CD14-positive monocyte (primary cell): ENCODE measurements around the gene PRM2. TPM values are rescaled to one million over a fixed set of nuclear protein-coding genes. Genes with fewer than 3 reads are reported as not detected.

Experiments used
- DNase-seq, 3 donors: peaks; one replicate each; pipeline ENCODE4 v3.0.0-alpha.2; 2011 to 2022
- H2AFZ ChIP-seq: 2 replicates; pipeline ENCODE4 v1.6.0; 2012; ENCODE audit warnings: mild to moderate bottlenecking, low read depth, low read length, inconsistent platforms; ENCODE audit not compliant: insufficient read depth, poor library complexity, severe bottlenecking
- H3K27ac ChIP-seq, 2 donors: 1 replicate in 1 of 2; 2 replicates in 1 of 2; pipeline ENCODE4 v1.5.1; 2012 to 2013; ENCODE audit warnings: low read length in 2 of 2, control low read depth in 1 of 2, inconsistent platforms in 1 of 2, low read depth in 1 of 2, mild to moderate bottlenecking in 1 of 2
- H3K27me3 ChIP-seq, 2 donors: one replicate each; pipeline versions ENCODE4 v1.6.0 to v1.6.1; 2011 to 2013; ENCODE audit warnings: low read length in 2 of 2; ENCODE audit not compliant: control insufficient read depth in 2 of 2, insufficient read depth in 2 of 2
- H3K36me3 ChIP-seq, 2 donors: replicated peaks in 1 of 2; 1 replicate in 1 of 2; 2 replicates in 1 of 2; pipeline versions ENCODE4 v1.5.1 to v1.6.1; 2012 to 2013; ENCODE audit warnings: low read length in 2 of 2, control low read depth in 1 of 2, inconsistent platforms in 1 of 2, mild to moderate bottlenecking in 1 of 2; ENCODE audit not compliant: insufficient read depth in 2 of 2, control insufficient read depth in 1 of 2
- H3K4me1 ChIP-seq, 2 donors: 1 replicate in 1 of 2; 2 replicates in 1 of 2; pipeline versions ENCODE4 v1.5.1 to v1.6.1; 2012 to 2013; ENCODE audit warnings: low read length in 2 of 2, control low read depth in 1 of 2, inconsistent platforms in 1 of 2, mild to moderate bottlenecking in 1 of 2, moderate library complexity in 1 of 2; ENCODE audit not compliant: insufficient read depth in 2 of 2, control insufficient read depth in 1 of 2
- H3K4me2 ChIP-seq: replicated peaks from 2 replicates; pipeline ENCODE3; 2012; ENCODE audit warnings: low read length, moderate library complexity, mild to moderate bottlenecking; ENCODE audit not compliant: poor library complexity, severe bottlenecking; ENCODE audit errors: extremely low read depth
- H3K4me3 ChIP-seq, 3 experiments: fragments of 200-600 bp in 1 of 3; sonication (generic) in 1 of 3; replicated peaks in 1 of 3; 1 replicate in 2 of 3; 2 replicates in 1 of 3; pipeline ENCODE4 v1.5.1; 2011 to 2013; ENCODE audit warnings: low read length in 3 of 3, mild to moderate bottlenecking in 3 of 3, control low read depth in 2 of 3, low read depth in 2 of 3, inconsistent platforms in 1 of 3, moderate library complexity in 1 of 3
- H3K79me2 ChIP-seq: 2 replicates; pipeline ENCODE4 v1.6.0; 2012; ENCODE audit warnings: mild to moderate bottlenecking, control low read depth, inconsistent platforms, low read length, moderate library complexity; ENCODE audit not compliant: insufficient read depth
- H3K9ac ChIP-seq: 2 replicates; pipeline ENCODE4 v1.6.0; 2017; ENCODE audit warnings: low read length, mild to moderate bottlenecking; ENCODE audit not compliant: insufficient read depth, poor library complexity, severe bottlenecking
- H3K9me3 ChIP-seq, 2 donors: replicated peaks in 1 of 2; 1 replicate in 1 of 2; 2 replicates in 1 of 2; pipeline versions ENCODE4 v1.5.1 to v1.6.1; 2012 to 2013; ENCODE audit warnings: low read length in 2 of 2, control low read depth in 1 of 2; ENCODE audit not compliant: control insufficient read depth in 1 of 2, insufficient read depth in 1 of 2
- H4K20me1 ChIP-seq: 2 replicates; pipeline ENCODE4 v1.6.0; 2012; ENCODE audit warnings: mild to moderate bottlenecking, low read length, control low read depth, moderate library complexity; ENCODE audit not compliant: insufficient read depth
- H3K27ac Mint-ChIP-seq, 7 donors: one replicate each; pipeline ENCODE4 v1.8.0; 2020; ENCODE audit warnings: mild to moderate bottlenecking in 7 of 7, mixed read lengths in 7 of 7, moderate library complexity in 6 of 7, inconsistent platforms in 2 of 7
- H3K27me3 Mint-ChIP-seq, 3 donors: one replicate each; pipeline ENCODE4 v1.8.0; 2021 to 2022; ENCODE audit warnings: low read depth in 3 of 3, mild to moderate bottlenecking in 3 of 3, mixed read lengths in 3 of 3, moderate library complexity in 3 of 3, inconsistent platforms in 1 of 3
- H3K36me3 Mint-ChIP-seq, 2 donors: one replicate each; pipeline ENCODE4 v1.8.0; 2020; ENCODE audit warnings: mixed read lengths in 2 of 2, inconsistent platforms in 1 of 2, mild to moderate bottlenecking in 1 of 2
- H3K4me1 Mint-ChIP-seq: one replicate; pipeline ENCODE4 v1.8.0; 2020; ENCODE audit warnings: mild to moderate bottlenecking, mixed read lengths
- H3K4me3 Mint-ChIP-seq, 2 donors: one replicate each; pipeline ENCODE4 v1.8.0; 2020; ENCODE audit warnings: mild to moderate bottlenecking in 2 of 2, mixed read lengths in 2 of 2, moderate library complexity in 1 of 2
- H3K9me3 Mint-ChIP-seq, 7 donors: one replicate each; pipeline ENCODE4 v1.8.0; 2020 to 2022; ENCODE audit warnings: mixed read lengths in 7 of 7, mild to moderate bottlenecking in 6 of 7, moderate library complexity in 6 of 7, inconsistent platforms in 2 of 7
- CTCF ChIP-seq: fragments of 200-600 bp; IDR thresholded peaks from one replicate; pipeline ENCODE4 v1.8.0; 2022; ENCODE audit warnings: antibody characterized with exemption, mild to moderate bottlenecking
- WGBS: methylation state at CpG from one replicate; pipeline ENCODE4 v1.1.5; 2013; ENCODE audit warnings: missing lambda C conversion rate; ENCODE audit not compliant: insufficient coverage; 5-methylcytosine and 5-hydroxymethylcytosine counted together
- intact Hi-C, 2 donors: fragments of 100-400 bp; cut with micrococcal nuclease; formaldehyde crosslinking; loops; one replicate each; pipeline versions ENCODE4 v1.15.0 to v1.15.1; 2023
- polyA plus RNA-seq, 3 donors: library from polyadenylated mRNA; depleted of rRNA in 1 of 3; unstranded in 2 of 3; stranded (reverse) in 1 of 3; fragments of 300-500 nt in 2 of 3; fragments of >200 nt in 1 of 3; fragmentation: Illumina TruSeq in 2 of 3; gene quantifications; 1 replicate in 2 of 3; 2 replicates in 1 of 3; pipeline ENCODE4 v1.2.3, GENCODE V29; 2012 to 2021

The PRM2 gene
- polyA plus RNA-seq, 3 donors: not detected

- no CpG with 5 or more reads among the region's 4 CpGs for WGBS
- no peak overlapping the region for H3K27ac Mint-ChIP-seq
- H3K27ac ChIP-seq: no peak overlapping the region
- H3K4me2 ChIP-seq: no peak overlapping the region
- no peaks in the 10 kb centered on the region for H3K79me2 ChIP-seq
- H3K4me3 ChIP-seq: no peak overlapping the region
- peaks cover 31 to 36% of the 10 kb centered on the region in 2 donors for H3K4me1 ChIP-seq
- H3K36me3 Mint-ChIP-seq: no peaks in the 10 kb centered on the region
- H3K27me3 ChIP-seq: peaks cover 0 to 5% of the 10 kb centered on the region in 2 donors
- H3K36me3 ChIP-seq: no peaks in the 10 kb centered on the region
- H3K9me3 ChIP-seq: no peaks in the 10 kb centered on the region
- peaks cover 37% of the 10 kb centered on the region for H3K4me1 Mint-ChIP-seq
- no peak for DNase-seq
- no peaks in the 10 kb centered on the region for H4K20me1 ChIP-seq
- no peak for TF ChIP-seq CTCF
- no peak overlapping the region for H3K4me3 Mint-ChIP-seq
- H3K9me3 Mint-ChIP-seq: peaks cover 0 to 2% (median 0%) of the 10 kb centered on the region in 7 donors
- H3K27me3 Mint-ChIP-seq: peaks cover 5 to 30% (median 29%) of the 10 kb centered on the region in 3 donors
- no peak overlapping the region for H3K9ac ChIP-seq
- H2AFZ ChIP-seq: no peak overlapping the region
- intact Hi-C loops: no loop called here
Measured at GRCh38 chr16:11301645-11302501, 25.6 kb upstream of the PRM2 start.

DNA sequence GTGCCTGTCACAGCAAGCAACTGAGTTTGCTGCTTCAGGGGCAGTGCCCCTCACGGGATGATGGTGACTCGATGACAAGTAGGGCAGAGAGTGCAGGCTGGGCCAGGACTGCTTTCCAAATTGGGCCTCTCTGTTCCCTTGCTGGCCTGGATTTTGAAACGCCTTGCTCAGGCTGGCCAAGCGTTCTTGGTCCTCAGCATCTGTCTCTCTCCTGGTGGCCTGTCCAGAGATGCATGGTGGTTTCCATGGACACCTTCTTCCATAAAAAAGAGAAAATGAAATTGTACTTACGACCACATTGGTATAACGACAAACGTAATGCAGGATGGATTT, 24.2 kb upstream of the PRM2 start:
- no peak overlapping the region for H3K4me2 ChIP-seq
- H3K36me3 Mint-ChIP-seq: no peaks in the 10 kb centered on the region
- 95% methylated on average over 5 of the region's 7 CpGs for WGBS
- peaks cover 21 to 25% of the 10 kb centered on the region in 2 donors for H3K4me1 ChIP-seq
- no peaks in the 10 kb centered on the region for H3K79me2 ChIP-seq
- no peaks in the 10 kb centered on the region for H3K9me3 ChIP-seq
- no peak overlapping the region for H3K9ac ChIP-seq
- H3K27me3 Mint-ChIP-seq: peaks cover 11 to 34% (median 29%) of the 10 kb centered on the region in 3 donors
- no peak overlapping the region for H3K4me3 ChIP-seq
- H3K36me3 ChIP-seq: no peaks in the 10 kb centered on the region
- TF ChIP-seq CTCF: no peak
- peaks cover 0 to 2% (median 0%) of the 10 kb centered on the region in 7 donors for H3K9me3 Mint-ChIP-seq
- no peak for DNase-seq
- intact Hi-C loops: no loop called here
- H3K27ac ChIP-seq: no peak overlapping the region
- no peak overlapping the region for H3K27ac Mint-ChIP-seq
- peaks cover 29% of the 10 kb centered on the region for H3K4me1 Mint-ChIP-seq
- H3K27me3 ChIP-seq: peaks cover 0 to 6% of the 10 kb centered on the region in 2 donors
- no peak overlapping the region for H2AFZ ChIP-seq
- no peaks in the 10 kb centered on the region for H4K20me1 ChIP-seq
- H3K4me3 Mint-ChIP-seq: no peak overlapping the region
